GM21526 (cell line): ENCODE results near the gene ERN2.

Experiments used
- ATAC-seq: cut with Tn5 transposase; IDR thresholded peaks from one replicate; pipeline ENCODE4 v1.9.1; 2021; ENCODE audit warnings: moderate library complexity; ENCODE audit not compliant: unreplicated experiment, low FRiP score

ERN2 gene

DNA sequence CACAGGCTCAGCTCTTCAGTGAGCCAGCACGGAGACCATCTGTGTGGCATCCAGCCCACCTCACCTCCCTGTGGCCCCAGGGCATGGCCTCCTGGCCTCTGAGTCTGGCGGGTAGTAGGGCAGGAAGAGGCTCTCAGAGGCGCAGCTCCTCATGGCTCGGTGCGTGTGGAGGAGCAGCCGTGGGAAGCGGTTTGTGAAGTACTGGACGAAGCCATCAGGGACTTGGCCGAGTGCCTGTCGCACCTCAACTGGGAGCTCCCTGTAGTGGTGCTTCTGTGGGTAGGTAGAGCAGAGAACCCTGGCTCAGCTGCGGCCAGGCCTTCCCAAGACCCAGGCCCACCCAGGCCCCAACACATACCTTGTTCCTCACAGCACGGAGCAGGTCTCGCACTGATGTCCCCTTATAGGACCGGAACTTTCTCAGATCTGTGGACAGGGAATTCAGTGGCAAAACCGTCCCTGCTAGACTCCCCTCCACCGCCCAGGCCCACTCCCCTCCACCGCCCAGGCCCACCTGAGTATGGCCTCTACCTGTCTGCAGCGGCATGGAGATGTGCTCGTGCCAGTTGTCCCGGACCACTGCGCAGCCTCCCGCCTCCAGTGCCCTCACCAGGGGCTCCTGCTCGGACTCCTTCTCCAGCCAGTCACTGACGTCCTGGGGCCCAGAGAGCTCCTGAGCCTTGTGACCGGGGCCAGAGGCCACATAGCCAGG is 22.1 kb downstream of the ERN2 start:
- ATAC-seq: no peak

DNA sequence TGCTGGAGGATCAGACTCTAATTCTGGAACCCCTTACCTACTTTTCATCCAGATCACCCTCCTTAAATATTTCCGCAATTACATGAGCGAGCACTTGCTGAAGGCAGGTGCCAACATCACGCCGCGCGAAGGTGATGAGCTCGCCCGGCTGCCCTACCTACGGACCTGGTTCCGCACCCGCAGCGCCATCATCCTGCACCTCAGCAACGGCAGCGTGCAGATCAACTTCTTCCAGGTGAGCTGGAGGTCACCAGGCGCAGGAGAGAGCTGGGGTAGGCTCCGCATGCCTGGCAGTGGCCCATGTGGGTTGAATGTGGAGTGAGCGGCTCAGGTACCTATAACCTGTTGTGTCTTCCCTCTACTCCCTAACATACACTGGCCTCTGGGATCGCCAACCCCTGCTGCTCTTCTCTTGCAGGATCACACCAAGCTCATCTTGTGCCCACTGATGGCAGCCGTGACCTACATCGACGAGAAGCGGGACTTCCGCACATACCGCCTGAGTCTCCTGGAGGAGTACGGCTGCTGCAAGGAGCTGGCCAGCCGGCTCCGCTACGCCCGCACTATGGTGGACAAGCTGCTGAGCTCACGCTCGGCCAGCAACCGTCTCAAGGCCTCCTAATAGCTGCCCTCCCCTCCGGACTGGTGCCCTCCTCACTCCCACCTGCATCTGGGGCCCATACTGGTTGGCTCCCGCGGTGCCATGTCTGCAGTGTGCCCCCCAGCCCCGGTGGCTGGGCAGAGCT is 23.4 kb downstream of the ERN2 start:
- no peak for ATAC-seq

DNA sequence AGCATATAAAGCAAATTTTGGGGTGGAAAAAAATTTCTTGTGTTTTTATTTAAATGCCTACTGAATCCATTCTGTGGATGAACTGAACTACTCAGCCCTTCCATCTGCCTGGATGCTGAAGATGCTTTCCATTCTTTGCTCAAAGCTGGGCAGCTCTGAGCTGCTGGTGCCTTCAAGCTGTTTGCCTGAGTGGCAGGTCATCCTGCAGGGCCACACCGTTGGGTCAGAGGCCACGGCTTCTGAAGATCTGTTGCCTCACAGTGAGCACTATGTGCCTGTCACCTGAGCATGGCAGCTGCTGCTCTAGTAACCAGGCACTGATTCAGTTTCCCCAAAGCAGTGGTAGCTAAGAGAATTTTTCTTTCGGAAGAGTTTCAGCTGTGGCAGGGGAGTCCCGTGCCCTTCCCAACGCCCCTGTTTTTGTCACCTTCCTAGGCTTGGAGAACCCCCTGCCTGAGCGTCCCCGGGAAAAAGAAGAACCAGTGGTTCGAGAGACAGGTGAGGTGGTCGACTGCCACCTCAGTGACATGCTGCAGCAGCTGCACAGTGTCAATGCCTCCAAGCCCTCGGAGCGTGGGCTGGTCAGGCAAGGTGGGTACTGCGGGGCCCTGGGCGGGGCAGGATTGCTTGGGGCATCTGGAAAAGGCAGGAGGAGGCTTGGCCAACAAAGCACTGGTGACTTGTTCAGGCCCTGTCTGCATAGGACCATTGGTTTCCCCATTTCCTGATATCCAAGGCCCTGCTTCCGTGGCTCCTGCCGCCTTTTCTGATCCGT is 25.8 kb downstream of the ERN2 start:
- ATAC-seq: no peak

DNA sequence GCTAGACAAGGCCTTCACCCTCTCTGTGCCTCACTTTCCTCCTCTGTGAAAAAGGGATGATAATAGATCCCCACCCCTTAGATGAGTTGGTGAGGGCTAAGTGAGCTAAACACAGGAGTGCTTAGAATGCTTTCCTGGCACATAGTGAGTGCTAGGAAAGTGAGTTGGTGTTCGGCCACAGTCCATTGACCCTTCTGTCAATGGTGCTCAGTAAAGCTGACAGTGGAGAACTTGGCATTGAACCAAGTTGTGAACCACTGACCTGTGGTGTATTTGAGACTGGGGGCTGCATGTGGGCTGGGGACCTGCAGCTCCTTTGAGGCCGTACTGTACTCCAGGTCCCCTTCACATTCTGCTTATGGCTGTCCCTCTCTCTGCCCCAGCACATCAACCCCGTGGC is 29.5 kb downstream of the ERN2 start:
- ATAC-seq: no peak

DNA sequence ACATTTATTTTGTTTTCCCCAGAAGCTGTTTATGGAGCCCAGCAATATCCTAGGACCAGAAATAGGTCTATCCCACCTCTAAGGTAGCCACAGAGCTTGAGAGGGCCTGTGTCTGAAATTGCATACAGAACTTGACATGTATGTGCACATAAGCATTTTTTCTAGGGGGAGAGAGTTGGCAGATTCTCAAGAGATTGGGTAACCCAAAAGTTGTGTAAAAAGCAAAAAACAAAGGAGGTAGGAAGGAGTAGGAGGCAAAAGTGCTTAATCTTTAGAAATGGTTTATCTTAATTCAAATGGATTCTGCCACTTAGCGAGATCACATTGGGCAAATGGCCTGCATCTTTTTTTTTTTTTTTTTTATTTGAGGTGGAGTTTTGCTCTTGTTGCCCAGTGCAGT is 30.8 kb downstream of the ERN2 start:
- ATAC-seq: no peak

DNA sequence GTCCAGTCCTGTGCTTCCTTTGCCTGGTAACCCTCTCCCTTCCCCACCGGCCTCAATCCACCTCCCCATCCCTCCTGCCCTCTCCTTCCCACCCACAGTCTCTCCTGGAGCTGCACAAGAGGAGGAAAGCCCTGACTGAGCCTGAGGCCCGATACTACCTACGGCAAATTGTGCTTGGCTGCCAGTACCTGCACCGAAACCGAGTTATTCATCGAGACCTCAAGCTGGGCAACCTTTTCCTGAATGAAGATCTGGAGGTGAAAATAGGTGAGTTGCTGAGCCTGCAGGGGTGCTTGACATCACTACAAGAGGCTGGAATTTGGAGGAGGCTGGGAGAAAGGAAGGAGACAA is 33.1 kb downstream of the ERN2 start:
- ATAC-seq: no peak

DNA sequence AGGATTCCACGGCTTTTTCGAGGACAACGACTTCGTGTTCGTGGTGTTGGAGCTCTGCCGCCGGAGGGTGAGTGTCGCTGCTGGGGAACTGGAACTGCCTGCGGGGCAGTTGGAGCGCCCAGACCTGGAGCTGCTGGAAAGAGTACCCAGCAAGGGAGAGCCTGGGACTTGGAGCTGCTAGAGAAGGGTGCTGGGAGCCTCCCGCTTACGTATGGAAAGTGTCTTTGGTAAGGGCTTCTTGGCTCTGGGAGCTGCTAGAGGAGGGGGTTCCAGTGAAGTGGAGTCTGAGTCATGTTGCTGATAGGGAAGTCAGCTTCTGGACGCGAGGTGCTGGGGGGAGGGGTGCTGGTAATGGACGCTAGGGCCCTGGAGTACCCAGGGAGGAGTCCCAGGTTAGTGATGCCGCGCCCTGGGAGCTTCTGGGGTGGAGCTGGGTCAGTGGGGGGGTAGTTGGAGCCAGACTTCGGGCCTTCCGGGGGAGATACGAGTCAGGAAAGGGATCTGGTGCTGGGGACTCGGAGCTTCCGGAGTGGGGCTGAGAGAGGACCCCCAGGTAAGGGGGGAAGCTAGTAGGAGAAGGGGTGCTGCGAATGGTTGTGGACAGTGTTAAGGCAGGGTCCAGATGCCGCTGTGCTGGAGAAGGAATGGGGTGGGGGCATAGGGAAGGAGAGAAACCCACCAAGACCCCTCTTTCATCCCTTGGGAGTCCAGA is 33.6 kb downstream of the ERN2 start:
- no peak for ATAC-seq

DNA sequence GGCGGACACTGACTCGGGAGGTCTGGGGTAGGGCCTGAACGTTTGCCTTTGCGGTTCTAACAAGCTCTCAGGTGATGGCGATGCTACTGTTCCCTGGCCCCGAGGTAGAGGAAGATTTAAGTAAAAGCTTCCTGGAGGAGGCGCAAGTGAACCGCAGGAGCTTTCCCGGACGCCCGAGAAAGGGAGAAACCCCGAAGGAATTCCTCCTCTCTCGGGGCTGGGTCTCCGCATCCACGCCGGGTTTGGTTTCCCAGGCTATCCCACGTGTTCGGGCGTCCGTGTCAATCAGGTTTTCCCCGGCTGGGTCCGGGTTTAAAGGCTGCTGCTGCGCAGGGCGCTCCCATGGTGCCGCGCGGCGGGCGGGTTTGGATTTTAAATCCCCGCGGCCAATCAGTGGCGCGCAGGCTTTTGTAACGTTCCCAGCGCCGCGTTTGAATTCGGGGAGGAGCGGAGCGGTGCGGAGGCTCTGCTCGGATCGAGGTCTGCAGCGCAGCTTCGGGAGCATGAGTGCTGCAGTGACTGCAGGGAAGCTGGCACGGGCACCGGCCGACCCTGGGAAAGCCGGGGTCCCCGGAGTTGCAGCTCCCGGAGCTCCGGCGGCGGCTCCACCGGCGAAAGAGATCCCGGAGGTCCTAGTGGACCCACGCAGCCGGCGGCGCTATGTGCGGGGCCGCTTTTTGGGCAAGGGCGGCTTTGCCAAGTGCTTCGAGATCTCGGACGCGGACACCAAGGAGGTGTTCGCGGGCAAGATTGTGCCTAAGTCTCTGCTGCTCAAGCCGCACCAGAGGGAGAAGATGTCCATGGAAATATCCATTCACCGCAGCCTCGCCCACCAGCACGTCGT is 34.4 kb downstream of the ERN2 start, which contains the start of gene PLK1:
PLK1 (plus strand) TSS at position 460 of the 844 bp plus-strand sequence; CDS start at position 504, 44 bp downstream.
- ATAC-seq: peak; percentile 66

DNA sequence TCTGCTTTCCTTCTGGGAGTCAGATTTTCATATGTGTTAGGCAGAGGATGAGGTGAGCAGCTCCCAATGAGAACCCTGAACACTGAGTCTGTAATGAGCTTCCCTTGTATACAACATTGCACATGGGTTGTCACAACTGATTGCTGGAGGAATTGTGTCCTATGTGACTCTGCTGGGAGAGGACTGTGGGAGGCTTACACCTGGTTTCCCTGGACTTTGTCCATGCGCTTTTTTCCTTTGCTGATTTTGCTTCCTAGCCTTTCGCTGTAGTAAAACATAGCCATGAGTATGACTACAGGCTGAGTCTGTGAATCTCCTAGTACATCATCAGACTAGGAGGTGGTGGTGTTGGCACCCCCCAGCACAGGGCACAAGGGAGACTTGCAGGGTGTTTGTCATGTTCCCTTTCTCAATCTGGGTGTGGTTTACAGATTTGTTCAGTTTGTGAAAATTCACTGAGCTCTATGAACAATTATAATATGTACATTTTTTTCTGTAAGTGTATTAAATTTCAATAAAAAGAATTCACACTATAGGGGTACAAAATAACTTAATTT is 36.0 kb downstream of the ERN2 start:
- no peak for ATAC-seq

DNA sequence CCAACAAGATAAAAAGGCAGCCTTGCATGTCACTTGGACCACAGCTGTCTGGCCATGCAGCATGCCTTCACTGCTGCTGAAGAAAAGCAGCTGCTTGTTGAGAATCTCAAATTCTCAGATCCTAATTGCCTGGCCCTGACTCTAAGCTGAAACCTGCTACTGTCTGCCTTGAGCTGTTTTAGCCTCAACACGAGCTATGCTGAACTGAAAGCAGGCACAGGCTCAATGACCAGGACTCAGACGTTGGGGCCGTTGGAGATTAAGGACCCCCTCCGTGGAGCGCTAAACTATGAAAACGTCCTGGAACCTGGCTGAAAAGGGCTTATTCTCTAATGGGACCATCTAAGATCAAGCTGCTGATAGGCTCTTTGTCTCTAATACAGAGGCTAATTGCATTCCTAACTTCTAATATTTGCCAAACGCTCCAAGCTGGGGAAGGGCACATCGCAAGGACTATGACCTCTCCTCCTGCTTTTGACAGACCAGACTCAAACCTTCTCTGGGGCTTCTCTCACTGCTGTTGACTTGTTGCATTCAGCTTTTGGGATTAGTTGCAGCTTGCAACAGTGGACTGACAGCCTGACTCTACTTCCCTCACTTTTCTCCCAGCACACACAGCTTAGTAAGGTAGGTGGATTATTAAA is 38.9 kb downstream of the ERN2 start:
- no peak for ATAC-seq

DNA sequence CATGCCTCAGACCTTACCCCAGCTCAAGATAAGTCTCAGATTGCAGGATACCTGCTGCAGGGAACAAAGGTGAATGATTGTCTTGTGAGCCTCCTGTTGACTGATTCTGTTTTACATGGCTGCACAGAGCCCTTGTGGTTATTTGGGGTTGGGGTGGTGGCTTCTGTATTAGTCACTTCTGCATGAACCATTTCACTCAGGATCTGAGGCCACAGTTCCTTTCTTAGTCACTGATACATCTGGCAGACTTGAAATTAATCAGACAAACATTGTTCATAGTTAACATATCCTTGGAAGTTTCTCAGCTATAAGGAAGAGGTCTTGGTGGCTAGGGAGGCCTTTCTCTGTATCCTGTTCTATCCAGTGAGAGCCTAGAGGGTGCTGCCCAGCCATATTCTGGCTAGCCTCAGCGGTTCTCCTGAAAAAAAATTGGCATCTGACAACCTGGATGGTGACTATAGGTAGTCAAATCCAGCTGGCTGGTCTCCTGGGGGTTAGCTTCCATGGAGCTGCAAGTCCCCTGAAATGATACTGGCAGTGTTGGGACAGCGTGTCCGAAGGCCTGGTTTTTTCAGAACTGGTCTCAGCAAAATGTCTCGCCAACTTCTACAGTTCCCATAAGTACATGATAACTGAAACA is 42.8 kb downstream of the ERN2 start:
- peak; percentile 81 for ATAC-seq

DNA sequence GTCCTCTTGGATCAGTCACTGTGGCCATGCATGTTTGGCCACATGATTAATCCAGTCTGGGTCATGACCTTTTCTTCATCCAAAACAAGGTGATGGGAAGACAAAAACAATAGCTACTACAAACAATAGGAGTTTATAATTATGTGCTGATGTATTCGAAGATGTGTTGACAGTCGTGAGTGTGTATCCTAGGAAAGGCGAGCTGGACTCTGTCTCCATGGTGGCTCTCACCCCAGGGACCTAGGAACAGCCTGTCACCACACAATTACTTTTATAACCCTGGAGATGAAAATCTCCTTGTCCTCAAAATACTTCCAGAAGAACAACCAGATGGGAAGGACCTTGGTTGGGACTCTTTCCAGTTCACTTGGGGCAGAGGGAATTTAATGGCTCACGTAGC is 44.1 kb downstream of the ERN2 start:
- no peak for ATAC-seq

DNA sequence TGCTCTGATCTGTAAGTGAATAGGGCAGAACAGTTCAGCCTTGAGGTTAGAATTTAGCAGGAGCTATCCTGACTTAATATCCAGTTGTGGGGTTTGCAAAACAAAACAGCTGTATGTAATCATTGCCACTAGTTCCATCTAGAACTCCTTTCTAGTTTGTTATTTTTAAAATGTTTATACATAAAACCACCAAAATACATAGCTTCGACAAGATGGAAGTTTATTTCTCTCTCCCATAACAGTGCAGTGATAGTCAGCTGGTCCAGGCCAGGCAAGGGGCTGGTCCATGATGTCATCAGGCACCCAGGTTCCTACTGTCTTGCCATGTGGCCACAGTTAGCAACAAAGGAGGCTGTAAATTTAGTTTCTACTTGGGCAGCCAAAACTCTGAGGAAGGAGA is 44.8 kb downstream of the ERN2 start:
- no peak for ATAC-seq

DNA sequence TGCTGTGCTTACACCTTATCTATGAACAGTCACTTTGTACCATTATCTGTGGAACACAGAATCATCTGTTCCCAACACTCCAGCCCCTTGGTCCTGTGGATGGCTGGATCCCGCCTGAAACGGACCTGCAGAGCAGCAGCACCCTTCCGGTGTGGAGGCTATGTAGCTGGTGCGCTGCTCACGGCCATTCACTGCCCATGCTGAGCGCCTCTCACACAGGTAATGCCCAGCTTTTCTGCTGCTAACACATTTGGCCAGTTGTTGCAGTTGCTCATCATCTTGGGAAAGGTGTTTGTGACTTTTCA is 45.7 kb downstream of the ERN2 start:
- no peak for ATAC-seq

DNA sequence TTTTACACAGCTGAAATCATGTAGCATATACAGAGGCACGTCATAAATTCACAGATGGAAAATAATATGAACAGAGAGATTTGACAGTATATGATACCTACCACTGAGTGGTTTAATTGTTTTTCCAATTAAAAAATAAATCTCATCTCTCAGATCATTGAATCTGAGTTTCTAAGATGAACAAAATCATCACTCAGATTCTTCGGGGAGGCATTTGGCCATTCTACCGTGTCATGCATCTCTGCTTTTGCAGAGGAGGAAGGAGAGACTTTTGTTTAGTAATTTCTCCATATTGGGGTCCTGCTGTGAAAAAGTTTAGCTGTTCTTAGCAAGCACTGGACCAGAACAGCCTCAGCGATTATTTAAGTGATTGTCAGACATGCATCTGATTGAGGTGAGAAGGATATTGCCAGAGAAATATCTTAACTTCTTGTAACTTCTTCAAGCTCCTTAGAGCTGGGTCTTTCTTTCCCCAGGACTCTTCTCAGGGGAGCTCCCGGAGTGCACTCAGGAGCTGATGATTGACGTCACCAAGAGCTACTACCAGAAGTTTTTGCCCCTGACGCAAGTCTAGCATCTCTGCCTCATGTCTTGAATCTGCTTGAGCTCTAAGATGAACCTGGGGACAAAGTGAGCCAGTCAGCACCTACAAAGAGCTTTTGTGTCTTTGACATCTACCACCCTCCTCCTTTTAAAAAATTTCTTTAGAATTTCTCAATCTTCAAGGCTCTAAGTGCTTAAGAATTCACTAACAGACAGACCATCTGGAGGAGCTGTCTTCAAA is 46.3 kb downstream of the ERN2 start:
- no peak for ATAC-seq

DNA sequence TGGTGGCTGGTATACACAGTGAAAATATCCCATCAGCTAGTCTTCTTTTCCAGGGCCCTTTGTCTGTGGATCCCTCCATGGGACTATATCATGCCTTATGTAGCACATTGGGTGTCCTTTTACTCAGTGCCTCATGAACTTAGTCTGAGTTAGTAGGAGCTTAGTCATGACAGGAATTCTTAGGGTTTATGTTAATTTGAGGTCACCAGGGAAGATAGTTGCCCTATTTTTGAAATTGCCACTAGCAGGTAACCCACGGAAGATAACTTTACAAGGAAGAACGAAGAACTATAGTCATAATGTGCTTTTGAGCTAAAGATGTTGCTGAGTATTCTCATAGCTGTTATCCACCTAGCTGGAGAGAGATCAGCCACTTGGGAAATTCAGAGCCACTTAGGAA is 49.1 kb downstream of the ERN2 start:
- no peak for ATAC-seq

DNA sequence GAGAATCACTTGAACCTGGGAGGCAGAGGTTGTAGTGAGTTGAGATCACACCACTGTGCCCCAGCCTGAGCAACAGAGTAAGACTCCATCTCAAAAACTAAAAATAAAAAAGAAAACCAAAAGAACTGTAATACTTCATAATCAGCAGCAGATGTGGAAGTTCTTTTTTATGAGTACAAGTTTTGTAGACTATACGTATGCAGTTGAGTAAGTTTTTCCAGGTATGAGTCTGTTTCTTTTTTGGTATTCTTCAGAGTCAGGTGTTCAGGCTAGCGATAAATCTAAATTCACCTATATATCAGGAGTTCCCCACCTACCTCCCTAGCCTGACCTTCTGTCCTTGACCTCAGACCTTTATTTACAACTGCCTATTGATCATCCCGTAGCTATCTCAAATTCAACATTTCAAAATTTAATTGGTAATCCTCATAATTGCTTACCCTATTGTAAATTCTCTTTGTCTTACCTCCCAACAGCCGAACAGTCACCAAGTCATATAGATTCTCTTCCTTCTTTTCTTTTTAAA is 61.0 kb downstream of the ERN2 start:
- ATAC-seq: no peak
